Measurements from ENCODE around the gene EXOC2.
A peak's percentile ranks its signal among the peaks of the same experiment; 100 is the strongest.
"Not testable (repeated sequence)": the region's sequence is repeated elsewhere in the genome, so short reads cannot be mapped to it uniquely, and the experiment has no call there.

EXOC2 gene

GRCh38 chr6:711925-712324, 19.0 kb upstream of the EXOC2 start:
- no peak for DNase-seq (ENCODE audit: low read depth)
- H3K4me3 ChIP-seq (ENCODE audit: low read depth, low read length) = no peak overlapping the region

- H3K4me3 ChIP-seq (ENCODE audit: low read depth, low read length) = peak overlapping the region; percentile 56
- peak; percentile 40 for DNase-seq (ENCODE audit: low read depth)
These were observed 17.9 kb upstream of the EXOC2 start for GRCh38 chr6:710601-711571.

GRCh38 chr6:709471-710056, 16.6 kb upstream of the EXOC2 start:
- DNase-seq (ENCODE audit: low read depth) = no peak
- H3K4me3 ChIP-seq (ENCODE audit: low read depth, low read length) = no peak overlapping the region

- H3K4me3 ChIP-seq (ENCODE audit: low read depth, low read length) = no peak overlapping the region
- no peak for DNase-seq (ENCODE audit: low read depth)
These were observed 15.3 kb upstream of the EXOC2 start for GRCh38 chr6:708237-708598.

- no peak for DNase-seq (ENCODE audit: low read depth)
- no peak overlapping the region for H3K4me3 ChIP-seq (ENCODE audit: low read depth, low read length)
These were observed 14.8 kb upstream of the EXOC2 start for GRCh38 chr6:707576-708236.

GRCh38 chr6:706819-707381, 14.0 kb upstream of the EXOC2 start:
- no peak overlapping the region for H3K4me3 ChIP-seq (ENCODE audit: low read depth, low read length)
- DNase-seq (ENCODE audit: low read depth) = no peak

- no peak overlapping the region for H3K4me3 ChIP-seq (ENCODE audit: low read depth, low read length)
- no peak for DNase-seq (ENCODE audit: low read depth)
These were observed 13.2 kb upstream of the EXOC2 start for GRCh38 chr6:706146-706545.

GRCh38 chr6:705047-705446, 12.1 kb upstream of the EXOC2 start:
- DNase-seq (ENCODE audit: low read depth) = no peak
- H3K4me3 ChIP-seq (ENCODE audit: low read depth, low read length) = no peak overlapping the region

GRCh38 chr6:704046-704445, 11.1 kb upstream of the EXOC2 start:
- DNase-seq (ENCODE audit: low read depth) = no peak
- no peak overlapping the region for H3K4me3 ChIP-seq (ENCODE audit: low read depth, low read length)

- no peak overlapping the region for H3K4me3 ChIP-seq (ENCODE audit: low read depth, low read length)
- DNase-seq (ENCODE audit: low read depth) = no peak
These were observed 10.6 kb upstream of the EXOC2 start for GRCh38 chr6:703552-703951.

DNA sequence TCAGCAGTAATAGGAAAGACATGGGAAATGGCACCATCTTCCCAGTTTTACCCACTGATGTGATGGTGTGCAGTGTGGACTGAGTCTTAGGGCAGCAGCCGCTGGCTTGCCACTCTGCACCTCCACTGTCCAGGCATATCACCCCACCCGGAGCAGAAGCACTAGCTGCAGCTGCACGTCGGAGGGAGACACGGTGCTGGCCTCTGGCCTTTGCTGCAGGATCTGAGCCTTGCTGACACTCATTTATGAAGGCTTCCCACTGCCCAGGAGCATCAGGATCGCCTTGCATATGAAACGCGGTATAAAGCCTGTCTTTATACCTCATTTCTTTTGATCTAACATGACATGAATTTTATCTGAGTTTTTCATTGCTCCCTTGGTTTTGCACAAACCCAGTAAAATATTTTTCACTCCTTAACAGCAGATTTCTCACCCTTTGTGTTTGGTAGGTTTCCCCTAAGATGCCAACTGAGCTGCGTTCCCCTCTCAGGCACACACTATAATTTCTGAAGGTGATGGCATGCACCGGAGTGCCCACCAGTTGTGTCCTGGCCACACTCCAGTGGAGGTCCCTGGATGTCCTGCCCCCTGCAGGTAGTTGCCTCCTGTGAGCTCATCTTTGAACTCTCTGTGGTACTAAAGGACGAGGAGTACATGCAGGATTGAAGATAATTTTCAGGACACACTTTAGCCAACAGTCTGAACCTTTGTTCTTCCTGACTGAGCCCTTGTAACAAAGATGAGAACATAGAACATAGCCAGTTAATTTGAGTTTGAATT, 9.0 kb upstream of the EXOC2 start:
- H3K4me3 ChIP-seq (ENCODE audit: low read depth, low read length) = no peak overlapping the region
- DNase-seq (ENCODE audit: low read depth) = no peak

DNA sequence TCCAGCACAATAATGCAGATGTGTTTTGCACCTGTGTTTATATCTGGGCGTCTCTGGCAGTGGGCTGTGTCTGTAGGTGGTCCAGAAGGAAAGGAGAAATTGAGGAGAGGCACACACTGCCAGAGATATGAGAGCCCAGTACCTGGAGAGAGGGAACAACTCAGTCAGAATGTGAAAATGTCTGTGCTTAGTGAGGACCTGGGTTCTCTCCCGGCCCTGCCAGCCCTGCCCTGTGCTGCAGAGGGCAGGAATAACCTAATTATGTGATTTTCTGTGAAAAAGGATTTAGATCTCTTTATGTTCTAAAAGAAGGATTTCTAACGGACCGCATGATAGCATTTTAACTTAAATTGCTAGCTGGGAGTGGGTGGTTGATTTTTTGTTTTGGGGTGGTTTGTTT, 8.3 kb upstream of the EXOC2 start:
- no peak for DNase-seq (ENCODE audit: low read depth)
- H3K4me3 ChIP-seq (ENCODE audit: low read depth, low read length) = no peak overlapping the region

GRCh38 chr6:700490-700889, 7.6 kb upstream of the EXOC2 start:
- no peak overlapping the region for H3K4me3 ChIP-seq (ENCODE audit: low read depth, low read length)
- DNase-seq (ENCODE audit: low read depth) = no peak

DNA sequence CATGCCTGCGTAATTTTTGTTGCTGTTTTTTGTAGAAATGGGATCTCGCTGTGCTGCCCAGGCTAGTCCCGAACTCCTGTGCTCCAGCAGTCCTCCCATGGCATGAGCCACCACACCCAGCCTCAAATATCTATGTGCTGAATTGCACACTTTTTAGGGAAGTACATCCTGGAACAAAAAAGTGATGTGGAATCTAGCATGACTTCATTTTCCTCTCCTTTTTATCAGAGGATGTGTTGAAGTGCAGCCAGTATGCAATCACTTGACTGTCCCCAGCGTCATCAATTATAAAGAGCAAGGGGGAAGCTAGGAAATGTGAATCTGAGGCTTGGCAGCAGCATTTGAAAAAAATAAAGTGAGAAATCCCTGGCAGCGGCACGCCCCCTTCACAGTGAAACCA, 6.4 kb upstream of the EXOC2 start:
- no peak overlapping the region for H3K4me3 ChIP-seq (ENCODE audit: low read depth, low read length)
- no peak for DNase-seq (ENCODE audit: low read depth)

- not testable (repeated sequence) for H3K4me3 ChIP-seq (ENCODE audit: low read depth, low read length); DNase-seq (ENCODE audit: low read depth)
These were observed 1.6 kb upstream of the EXOC2 start for GRCh38 chr6:694431-695126.

DNA sequence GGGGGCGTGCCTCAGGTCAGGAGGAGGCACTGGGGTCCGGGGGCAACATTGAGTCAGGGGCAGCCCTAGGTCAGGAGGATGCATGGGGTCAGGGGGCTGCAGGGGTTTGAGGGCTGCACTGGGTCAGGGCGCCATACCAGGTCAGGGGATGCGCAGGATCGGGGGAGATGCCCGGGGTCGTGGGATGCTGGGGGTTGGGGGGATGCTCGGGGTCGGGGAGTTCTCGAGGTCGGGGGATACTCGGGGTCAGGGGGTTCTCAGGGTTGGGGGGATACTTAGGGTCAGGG, 727 bp upstream of the EXOC2 start:
- H3K4me3 ChIP-seq (ENCODE audit: low read depth, low read length) = peak overlapping the region; percentile 64
- no peak for DNase-seq (ENCODE audit: low read depth)

- H3K4me3 ChIP-seq (ENCODE audit: low read depth, low read length) = peak overlapping the region; percentile 64
- DNase-seq (ENCODE audit: low read depth) = no peak
These were observed 535 bp downstream of the EXOC2 start for GRCh38 chr6:692356-692851.

DNA sequence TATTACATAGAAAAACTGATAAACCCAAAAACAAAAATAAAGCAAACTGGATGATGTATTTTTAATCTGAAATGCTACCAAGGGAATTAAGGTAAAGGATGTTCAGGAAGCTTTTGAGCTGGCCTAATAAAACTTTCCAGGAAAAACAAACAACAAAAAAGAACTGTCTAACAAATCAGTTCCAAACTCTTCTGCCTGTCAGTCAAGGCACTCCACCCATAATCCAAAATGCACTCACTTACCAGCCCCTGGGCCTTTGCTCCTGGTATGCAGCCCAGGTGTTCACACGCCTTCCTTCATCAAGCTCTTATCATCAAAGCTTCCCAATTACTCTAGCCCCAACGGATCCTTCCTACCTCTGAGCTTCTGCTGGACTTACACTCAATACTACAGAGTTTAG, 3.7 kb downstream of the EXOC2 start:
- no peak for DNase-seq (ENCODE audit: low read depth)

GRCh38 chr6:686497-686896, 6.4 kb downstream of the EXOC2 start:
- no peak overlapping the region for H3K4me3 ChIP-seq (ENCODE audit: low read depth, low read length)
- DNase-seq (ENCODE audit: low read depth) = peak; percentile 41

More for the DNA sequence above, 3.7 kb downstream of the EXOC2 start:
- no peak overlapping the region for H3K4me3 ChIP-seq (ENCODE audit: low read depth, low read length)
